Activated T-cell treated with anti-CD3 and anti-CD28 coated beads, Interleukin-2, amount 50 U/mL, for 72 hours (primary cell): Measurements from ENCODE around the gene SEMA3A. TPM values are rescaled to one million over a fixed set of nuclear protein-coding genes. Genes with fewer than 3 reads are reported as not detected.
"Not testable (repeated sequence)": the region's sequence is repeated elsewhere in the genome, so short reads cannot be mapped to it uniquely, and the experiment has no call there.

ENCODE experiments used
- ATAC-seq, 2 donors: fragments of 150-1000 bp; cut with Tn5 transposase; replicated peaks in 1 of 2; 2 replicates each; pipeline ENCODE4 v1.10.0; 2021; ENCODE audit warnings: moderate library complexity in 2 of 2, mild to moderate bottlenecking in 1 of 2
- DNase-seq, 2 donors: peaks; one replicate each; pipeline ENCODE4 v3.0.0; 2021 to 2022; ENCODE audit warnings: mixed read lengths in 1 of 2
- H3K27ac Mint-ChIP-seq: one replicate; pipeline ENCODE4 v1.8.0; 2022; ENCODE audit warnings: mild to moderate bottlenecking, moderate library complexity, mixed read lengths
- H3K27me3 Mint-ChIP-seq: one replicate; pipeline ENCODE4 v1.8.0; 2022; ENCODE audit warnings: low read depth, mixed read lengths
- H3K36me3 Mint-ChIP-seq, 2 donors: one replicate each; pipeline ENCODE4 v1.8.0; 2022; ENCODE audit warnings: mixed read lengths in 2 of 2, mild to moderate bottlenecking in 1 of 2; ENCODE audit not compliant: insufficient read depth in 2 of 2
- H3K4me1 Mint-ChIP-seq: one replicate; pipeline ENCODE4 v1.8.0; 2022; ENCODE audit warnings: low read depth, mixed read lengths
- H3K4me3 Mint-ChIP-seq, 2 donors: one replicate each; pipeline ENCODE4 v1.8.0; 2022; ENCODE audit warnings: mild to moderate bottlenecking in 2 of 2, mixed read lengths in 2 of 2, moderate library complexity in 2 of 2
- H3K9me3 Mint-ChIP-seq, 2 donors: one replicate each; pipeline ENCODE4 v1.8.0; 2022; ENCODE audit warnings: mixed read lengths in 2 of 2
- total RNA-seq, 2 donors: library from RNA; stranded (reverse); gene quantifications; one replicate each; pipeline ENCODE4 v1.2.3, GENCODE V29; 2022

The SEMA3A gene
- total RNA-seq, 2 donors from 2014 or later: 0.62 to 0.63 TPM

GRCh38 chr7:84216472-84216871, 21.9 kb upstream of the SEMA3A start:
- ATAC-seq: no peak
- no peak overlapping the region for H3K27ac Mint-ChIP-seq
- H3K36me3 Mint-ChIP-seq: no peaks in the 10 kb centered on the region
- H3K4me1 Mint-ChIP-seq: no peaks in the 10 kb centered on the region
- no peak overlapping the region for H3K4me3 Mint-ChIP-seq
- no peak for DNase-seq
- H3K9me3 Mint-ChIP-seq: no peaks in the 10 kb centered on the region
- no peaks in the 10 kb centered on the region for H3K27me3 Mint-ChIP-seq

- not testable (repeated sequence) for H3K4me1 Mint-ChIP-seq, H3K27me3 Mint-ChIP-seq, H3K9me3 Mint-ChIP-seq, H3K36me3 Mint-ChIP-seq, H3K4me3 Mint-ChIP-seq, DNase-seq, ATAC-seq, H3K27ac Mint-ChIP-seq
Measured at GRCh38 chr7:84214757-84215156, 20.2 kb upstream of the SEMA3A start.

- H3K36me3 Mint-ChIP-seq: no peaks in the 10 kb centered on the region
- no peak for ATAC-seq
- H3K4me1 Mint-ChIP-seq: no peaks in the 10 kb centered on the region
- no peaks in the 10 kb centered on the region for H3K9me3 Mint-ChIP-seq
- no peaks in the 10 kb centered on the region for H3K27me3 Mint-ChIP-seq
- DNase-seq: no peak
- no peak overlapping the region for H3K4me3 Mint-ChIP-seq
- no peak overlapping the region for H3K27ac Mint-ChIP-seq
Measured at GRCh38 chr7:84210301-84210700, 15.7 kb upstream of the SEMA3A start.

GRCh38 chr7:84209006-84209405, 14.4 kb upstream of the SEMA3A start:
- H3K4me1 Mint-ChIP-seq: no peaks in the 10 kb centered on the region
- ATAC-seq (no peak), DNase-seq (no peak)
- H3K36me3 Mint-ChIP-seq: no peaks in the 10 kb centered on the region
- H3K27ac Mint-ChIP-seq: no peak overlapping the region
- no peak overlapping the region for H3K4me3 Mint-ChIP-seq
- no peaks in the 10 kb centered on the region for H3K27me3 Mint-ChIP-seq
- H3K9me3 Mint-ChIP-seq: no peaks in the 10 kb centered on the region

DNA sequence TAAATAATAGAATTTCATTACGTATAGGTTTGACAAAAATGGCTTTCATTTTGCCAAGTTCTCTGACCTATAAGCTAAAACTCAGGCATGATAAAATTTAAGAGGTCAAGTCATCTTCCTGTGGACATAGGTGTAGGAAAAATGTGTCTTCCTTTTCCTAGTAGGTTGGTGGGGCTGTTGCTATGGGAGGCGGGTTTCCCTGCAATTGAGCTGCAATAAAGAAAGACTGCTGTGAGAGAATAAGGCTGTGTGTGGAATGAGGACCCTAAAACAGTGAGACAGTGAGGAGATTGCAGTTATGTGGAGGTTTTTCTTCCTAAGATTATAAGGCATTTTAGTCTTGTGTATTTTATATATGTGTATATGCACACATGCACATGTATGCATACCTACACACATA, 13.0 kb upstream of the SEMA3A start:
- H3K27me3 Mint-ChIP-seq: no peaks in the 10 kb centered on the region
- H3K36me3 Mint-ChIP-seq: no peaks in the 10 kb centered on the region
- no peak overlapping the region for H3K4me3 Mint-ChIP-seq
- DNase-seq (no peak), ATAC-seq (no peak)
- no peaks in the 10 kb centered on the region for H3K4me1 Mint-ChIP-seq
- no peak overlapping the region for H3K27ac Mint-ChIP-seq
- H3K9me3 Mint-ChIP-seq: no peaks in the 10 kb centered on the region

DNA sequence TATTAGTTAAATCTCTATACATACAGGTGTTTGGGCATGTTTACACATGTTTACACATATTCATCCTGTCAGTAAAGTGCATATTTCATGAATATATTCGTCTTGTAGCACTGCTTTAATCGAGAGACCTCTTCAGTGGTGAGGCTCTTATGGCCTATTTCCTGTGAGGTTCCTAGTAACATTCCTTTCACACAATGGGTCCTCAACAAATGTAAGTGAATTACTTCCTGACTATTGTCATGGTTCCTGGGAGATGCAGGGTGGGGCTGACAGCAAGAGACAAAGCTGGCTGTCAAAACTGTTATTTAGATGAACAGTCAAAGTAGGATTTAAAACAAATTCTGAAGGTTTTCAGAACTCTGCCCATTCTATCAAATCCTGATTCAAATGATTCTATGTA, 12.4 kb upstream of the SEMA3A start:
- Mint-ChIP-seq H3K27ac (no peak overlapping the region), H3K27me3 (no peaks in the 10 kb centered on the region), H3K4me3 (no peak overlapping the region), H3K4me1 (no peaks in the 10 kb centered on the region), H3K36me3 (no peaks in the 10 kb centered on the region), H3K9me3 (no peaks in the 10 kb centered on the region)
- ATAC-seq (no peak), DNase-seq (no peak)

DNA sequence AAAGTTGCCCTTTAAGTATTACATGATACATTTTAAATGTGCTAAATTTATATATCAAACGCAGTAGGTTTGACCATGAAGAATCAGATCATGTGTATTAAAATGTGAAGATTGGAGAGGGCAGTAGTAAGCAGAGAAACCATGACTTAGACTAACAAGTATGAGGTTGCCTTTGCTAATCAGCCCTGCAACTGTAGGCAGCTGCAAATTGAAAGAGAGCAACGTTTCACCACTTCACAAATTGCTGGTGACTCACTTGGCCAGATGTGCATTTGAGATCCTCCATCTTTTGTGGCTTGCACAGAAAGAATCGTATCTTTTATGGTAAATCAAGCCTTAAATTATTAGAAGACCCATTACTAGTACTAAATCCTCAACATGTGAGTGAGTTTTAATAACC, 10.1 kb upstream of the SEMA3A start:
- ATAC-seq: no peak
- Mint-ChIP-seq H3K36me3 (no peaks in the 10 kb centered on the region), H3K27ac (no peak overlapping the region), H3K9me3 (no peaks in the 10 kb centered on the region), H3K4me1 (peaks cover 6% of the 10 kb centered on the region), H3K27me3 (peaks cover 6% of the 10 kb centered on the region), H3K4me3 (no peak overlapping the region)
- no peak for DNase-seq

DNA sequence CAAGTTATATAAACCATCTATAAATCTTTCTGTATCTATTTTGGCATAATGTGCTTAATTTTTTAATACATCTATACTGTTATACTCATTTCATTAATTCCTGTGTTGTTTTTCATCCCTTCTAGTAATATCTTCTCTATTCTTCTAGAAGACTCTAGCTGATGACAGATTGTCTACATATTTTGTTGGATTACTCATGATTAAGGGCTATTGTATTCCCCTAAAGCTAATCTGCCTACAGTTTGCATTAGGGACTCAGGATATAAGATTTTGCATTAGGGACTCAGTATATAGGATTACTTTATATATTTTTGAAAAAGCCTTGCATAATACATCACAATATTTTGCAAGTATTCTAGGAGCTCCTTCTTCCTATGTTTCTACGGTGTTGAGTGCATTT, 8.3 kb upstream of the SEMA3A start:
- H3K27ac Mint-ChIP-seq: no peak overlapping the region
- no peak for ATAC-seq
- no peaks in the 10 kb centered on the region for H3K36me3 Mint-ChIP-seq
- H3K27me3 Mint-ChIP-seq: peaks cover 6% of the 10 kb centered on the region
- H3K9me3 Mint-ChIP-seq: no peaks in the 10 kb centered on the region
- DNase-seq: no peak
- peaks cover 6% of the 10 kb centered on the region for H3K4me1 Mint-ChIP-seq
- H3K4me3 Mint-ChIP-seq: no peak overlapping the region

DNA sequence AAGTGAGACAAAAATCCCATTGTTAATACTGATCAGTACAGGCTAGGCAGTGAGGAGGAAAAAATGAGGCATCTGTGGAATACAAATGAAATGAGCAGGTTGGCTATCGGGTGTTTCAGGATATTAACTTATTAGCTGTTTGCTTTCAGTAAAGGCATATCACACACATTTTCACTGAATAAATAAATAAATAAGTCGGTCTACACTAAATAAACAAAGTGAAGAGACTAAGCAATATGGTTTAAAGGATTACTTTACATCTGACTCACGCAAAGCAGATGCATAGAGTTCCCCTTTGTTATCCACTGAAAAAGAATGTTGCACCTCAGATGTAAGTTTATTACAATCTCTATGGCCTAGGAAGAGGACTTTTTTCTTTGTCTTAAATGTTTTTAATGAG, 6.3 kb upstream of the SEMA3A start:
- DNase-seq (no peak), ATAC-seq (no peak)
- H3K4me1 Mint-ChIP-seq: peaks cover 12% of the 10 kb centered on the region
- no peaks in the 10 kb centered on the region for H3K9me3 Mint-ChIP-seq
- H3K27ac Mint-ChIP-seq: no peak overlapping the region
- no peak overlapping the region for H3K4me3 Mint-ChIP-seq
- peaks cover 10% of the 10 kb centered on the region for H3K27me3 Mint-ChIP-seq
- no peaks in the 10 kb centered on the region for H3K36me3 Mint-ChIP-seq

- DNase-seq: no peak
Measured at GRCh38 chr7:84199216-84199615, 4.6 kb upstream of the SEMA3A start.

GRCh38 chr7:84196084-84196503, 1.5 kb upstream of the SEMA3A start:
- ATAC-seq (peak in 1 of 2 donors; percentile 18), DNase-seq (no peak)
- H3K27ac Mint-ChIP-seq: no peak overlapping the region
- peaks cover 37% of the 10 kb centered on the region for H3K4me1 Mint-ChIP-seq
- peaks cover 16% of the 10 kb centered on the region for H3K27me3 Mint-ChIP-seq
- H3K36me3 Mint-ChIP-seq: no peaks in the 10 kb centered on the region
- H3K4me3 Mint-ChIP-seq: peak overlapping the region; percentile 2 to 58
- H3K9me3 Mint-ChIP-seq: no peaks in the 10 kb centered on the region

More at GRCh38 chr7:84199216-84199615, 4.6 kb upstream of the SEMA3A start:
- no peak for ATAC-seq
- Mint-ChIP-seq H3K9me3 (no peaks in the 10 kb centered on the region), H3K4me1 (peaks cover 28% of the 10 kb centered on the region), H3K27ac (no peak overlapping the region), H3K36me3 (no peaks in the 10 kb centered on the region), H3K27me3 (peaks cover 16% of the 10 kb centered on the region), H3K4me3 (no peak overlapping the region)

GRCh38 chr7:84195295-84196060, 889 bp upstream of the SEMA3A start:
- H3K9me3 Mint-ChIP-seq: no peaks in the 10 kb centered on the region
- no peaks in the 10 kb centered on the region for H3K36me3 Mint-ChIP-seq
- peaks cover 37% of the 10 kb centered on the region for H3K4me1 Mint-ChIP-seq
- DNase-seq (no peak), ATAC-seq (peak in 1 of 2 donors; percentile 25)
- peak overlapping the region; percentile 87 to 96 for H3K4me3 Mint-ChIP-seq
- H3K27me3 Mint-ChIP-seq: peaks cover 16% of the 10 kb centered on the region
- H3K27ac Mint-ChIP-seq: no peak overlapping the region

- Mint-ChIP-seq H3K4me3 (peak overlapping the region in 1 of 2 donors; percentile 87), H3K4me1 (peaks cover 31% of the 10 kb centered on the region), H3K9me3 (no peaks in the 10 kb centered on the region), H3K27ac (no peak overlapping the region), H3K36me3 (no peaks in the 10 kb centered on the region), H3K27me3 (peaks cover 10% of the 10 kb centered on the region)
- DNase-seq (no peak), ATAC-seq (no peak)
Measured at GRCh38 chr7:84193747-84194146, 842 bp downstream of the SEMA3A start.

DNA sequence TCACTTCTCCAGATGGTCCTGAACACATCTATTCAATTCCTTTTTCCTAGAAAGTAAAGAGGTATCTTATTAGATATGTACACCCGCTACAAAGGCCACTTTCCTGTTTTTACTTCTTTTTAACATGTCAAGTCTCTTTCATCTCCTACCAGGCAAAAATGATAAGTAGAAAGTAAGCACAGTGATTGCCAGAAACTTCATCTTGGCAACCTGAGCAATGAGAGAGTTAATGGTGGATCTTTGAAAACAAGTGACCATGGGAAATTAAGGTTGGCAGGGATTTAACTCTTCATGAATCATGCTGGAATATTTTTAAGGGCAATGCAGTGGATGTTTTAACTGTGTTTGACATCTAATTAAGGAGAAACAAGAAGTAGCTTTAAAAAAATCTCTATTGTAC, 2.7 kb downstream of the SEMA3A start:
- peaks cover 10% of the 10 kb centered on the region for H3K27me3 Mint-ChIP-seq
- H3K4me3 Mint-ChIP-seq: no peak overlapping the region
- H3K4me1 Mint-ChIP-seq: peaks cover 42% of the 10 kb centered on the region
- H3K9me3 Mint-ChIP-seq: no peaks in the 10 kb centered on the region
- ATAC-seq: no peak
- no peaks in the 10 kb centered on the region for H3K36me3 Mint-ChIP-seq
- H3K27ac Mint-ChIP-seq: no peak overlapping the region
- no peak for DNase-seq
